IPS-20b (cell line): ENCODE measurements around the gene C2CD2.

Source experiments
- H3K27ac ChIP-seq: one replicate; pipeline ENCODE4 v1.5.1; 2013; ENCODE audit warnings: low read length
- H3K27me3 ChIP-seq: 2 replicates; pipeline ENCODE4 v1.6.1; 2013; ENCODE audit warnings: mild to moderate bottlenecking, low read length, inconsistent platforms; ENCODE audit not compliant: insufficient read depth
- H3K36me3 ChIP-seq: 2 replicates; pipeline ENCODE4 v1.6.1; 2013; ENCODE audit warnings: low read depth, mild to moderate bottlenecking, inconsistent platforms, low read length, moderate library complexity; ENCODE audit not compliant: insufficient read depth
- H3K4me1 ChIP-seq: 2 replicates; pipeline ENCODE4 v1.6.1; 2013; ENCODE audit warnings: mild to moderate bottlenecking, control low read depth, inconsistent platforms, low read length, moderate library complexity; ENCODE audit not compliant: insufficient read depth
- H3K4me3 ChIP-seq: 2 replicates; pipeline ENCODE4 v1.5.1; 2013; ENCODE audit warnings: mild to moderate bottlenecking, low read length, inconsistent platforms
- H3K9ac ChIP-seq: 2 replicates; pipeline ENCODE4 v1.6.1; 2013; ENCODE audit warnings: low read depth, mild to moderate bottlenecking, inconsistent platforms, low read length, moderate library complexity
- H3K9me3 ChIP-seq: 2 replicates; pipeline ENCODE4 v1.6.1; 2013; ENCODE audit warnings: mild to moderate bottlenecking, low read depth, low read length, inconsistent platforms; ENCODE audit not compliant: insufficient read depth

The C2CD2 gene

GRCh38 chr21:41987310-41987709 lies 33.5 kb upstream of the C2CD2 start:
- peaks cover 21% of the 10 kb centered on the region for H3K36me3 ChIP-seq
- H3K4me1 ChIP-seq: no peaks in the 10 kb centered on the region
- H3K27me3 ChIP-seq: no peaks in the 10 kb centered on the region
- H3K9me3 ChIP-seq: no peaks in the 10 kb centered on the region
- no peak overlapping the region for H3K27ac ChIP-seq
- H3K4me3 ChIP-seq: no peak overlapping the region
- no peak overlapping the region for H3K9ac ChIP-seq

- Histone ChIP-seq H3K9ac (no peak overlapping the region), H3K27me3 (no peaks in the 10 kb centered on the region), H3K27ac (no peak overlapping the region), H3K4me1 (no peaks in the 10 kb centered on the region), H3K36me3 (peaks cover 6% of the 10 kb centered on the region; the same call in 1 of the 2 replicates), H3K4me3 (no peak overlapping the region), H3K9me3 (no peaks in the 10 kb centered on the region)
Observed at GRCh38 chr21:41985662-41986416, 32.0 kb upstream of the C2CD2 start.

GRCh38 chr21:41983229-41983628 lies 29.4 kb upstream of the C2CD2 start:
- no peak overlapping the region for H3K4me3 ChIP-seq
- H3K27ac ChIP-seq: no peak overlapping the region
- H3K36me3 ChIP-seq: no peaks in the 10 kb centered on the region
- peaks cover 10% of the 10 kb centered on the region; the same call in 1 of the 2 replicates for H3K9me3 ChIP-seq
- H3K4me1 ChIP-seq: no peaks in the 10 kb centered on the region
- no peak overlapping the region for H3K9ac ChIP-seq
- no peaks in the 10 kb centered on the region for H3K27me3 ChIP-seq

- Histone ChIP-seq H3K36me3 (no peaks in the 10 kb centered on the region), H3K27ac (no peak overlapping the region), H3K27me3 (no peaks in the 10 kb centered on the region), H3K4me3 (no peak overlapping the region), H3K4me1 (no peaks in the 10 kb centered on the region), H3K9ac (no peak overlapping the region), H3K9me3 (peaks cover 10% of the 10 kb centered on the region; the same call in 1 of the 2 replicates)
Observed at GRCh38 chr21:41980561-41980960, 26.7 kb upstream of the C2CD2 start.

- no peaks in the 10 kb centered on the region for H3K36me3 ChIP-seq
- peaks cover 10% of the 10 kb centered on the region; the same call in 1 of the 2 replicates for H3K9me3 ChIP-seq
- H3K27ac ChIP-seq: no peak overlapping the region
- no peak overlapping the region for H3K9ac ChIP-seq
- no peak overlapping the region for H3K4me3 ChIP-seq
- H3K27me3 ChIP-seq: no peaks in the 10 kb centered on the region
- H3K4me1 ChIP-seq: no peaks in the 10 kb centered on the region
Observed at GRCh38 chr21:41979751-41980369, 26.0 kb upstream of the C2CD2 start.

GRCh38 chr21:41979335-41979734 lies 25.5 kb upstream of the C2CD2 start:
- H3K9me3 ChIP-seq: peaks cover 10% of the 10 kb centered on the region; the same call in 1 of the 2 replicates
- H3K9ac ChIP-seq: no peak overlapping the region
- H3K4me3 ChIP-seq: no peak overlapping the region
- H3K36me3 ChIP-seq: no peaks in the 10 kb centered on the region
- H3K4me1 ChIP-seq: no peaks in the 10 kb centered on the region
- no peak overlapping the region for H3K27ac ChIP-seq
- H3K27me3 ChIP-seq: no peaks in the 10 kb centered on the region

- Histone ChIP-seq H3K36me3 (no peaks in the 10 kb centered on the region), H3K9me3 (peaks cover 10% of the 10 kb centered on the region; the same call in 1 of the 2 replicates), H3K27me3 (no peaks in the 10 kb centered on the region), H3K4me3 (no peak overlapping the region), H3K27ac (no peak overlapping the region), H3K4me1 (no peaks in the 10 kb centered on the region), H3K9ac (no peak overlapping the region)
Observed at GRCh38 chr21:41977034-41977950, 23.5 kb upstream of the C2CD2 start.

GRCh38 chr21:41976611-41977010 lies 22.8 kb upstream of the C2CD2 start:
- H3K36me3 ChIP-seq: no peaks in the 10 kb centered on the region
- H3K9ac ChIP-seq: no peak overlapping the region
- peaks cover 10% of the 10 kb centered on the region; the same call in 1 of the 2 replicates for H3K9me3 ChIP-seq
- H3K4me1 ChIP-seq: no peaks in the 10 kb centered on the region
- H3K27ac ChIP-seq: no peak overlapping the region
- H3K27me3 ChIP-seq: no peaks in the 10 kb centered on the region
- H3K4me3 ChIP-seq: no peak overlapping the region

- H3K9ac ChIP-seq: no peak overlapping the region
- H3K36me3 ChIP-seq: no peaks in the 10 kb centered on the region
Observed at GRCh38 chr21:41975391-41976272, 21.8 kb upstream of the C2CD2 start.

GRCh38 chr21:41974752-41975053 lies 20.9 kb upstream of the C2CD2 start:
- Histone ChIP-seq H3K9ac (no peak overlapping the region), H3K27me3 (no peaks in the 10 kb centered on the region), H3K4me3 (no peak overlapping the region), H3K4me1 (no peaks in the 10 kb centered on the region), H3K9me3 (peaks cover 8% of the 10 kb centered on the region; the same call in 1 of the 2 replicates), H3K36me3 (no peaks in the 10 kb centered on the region), H3K27ac (no peak overlapping the region)

More at GRCh38 chr21:41975391-41976272, 21.8 kb upstream of the C2CD2 start:
- Histone ChIP-seq H3K9me3 (peaks cover 10% of the 10 kb centered on the region; the same call in 1 of the 2 replicates), H3K27me3 (no peaks in the 10 kb centered on the region), H3K4me3 (no peak overlapping the region), H3K27ac (no peak overlapping the region), H3K4me1 (no peaks in the 10 kb centered on the region)
